ENCODE measurements around the gene BBC3.
"Not testable (repeated sequence)": the region's sequence is repeated elsewhere in the genome, so short reads cannot be mapped to it uniquely, and the experiment has no call there.

Gene BBC3

GRCh38 chr19:47256693-47257410, 25.9 kb upstream of the BBC3 start:
- peaks cover 32% of the 10 kb centered on the region for H3K36me3 ChIP-seq
- peaks cover 15 to 33% of the 10 kb centered on the region in 2 experiments for H3K4me1 ChIP-seq (ENCODE audit: control insufficient read depth in 1 of 2, insufficient read depth in 1 of 2, low read depth in 1 of 2, low read length in 1 of 2)
- H3K27ac ChIP-seq, result peak overlapping the region; percentile 89

DNA sequence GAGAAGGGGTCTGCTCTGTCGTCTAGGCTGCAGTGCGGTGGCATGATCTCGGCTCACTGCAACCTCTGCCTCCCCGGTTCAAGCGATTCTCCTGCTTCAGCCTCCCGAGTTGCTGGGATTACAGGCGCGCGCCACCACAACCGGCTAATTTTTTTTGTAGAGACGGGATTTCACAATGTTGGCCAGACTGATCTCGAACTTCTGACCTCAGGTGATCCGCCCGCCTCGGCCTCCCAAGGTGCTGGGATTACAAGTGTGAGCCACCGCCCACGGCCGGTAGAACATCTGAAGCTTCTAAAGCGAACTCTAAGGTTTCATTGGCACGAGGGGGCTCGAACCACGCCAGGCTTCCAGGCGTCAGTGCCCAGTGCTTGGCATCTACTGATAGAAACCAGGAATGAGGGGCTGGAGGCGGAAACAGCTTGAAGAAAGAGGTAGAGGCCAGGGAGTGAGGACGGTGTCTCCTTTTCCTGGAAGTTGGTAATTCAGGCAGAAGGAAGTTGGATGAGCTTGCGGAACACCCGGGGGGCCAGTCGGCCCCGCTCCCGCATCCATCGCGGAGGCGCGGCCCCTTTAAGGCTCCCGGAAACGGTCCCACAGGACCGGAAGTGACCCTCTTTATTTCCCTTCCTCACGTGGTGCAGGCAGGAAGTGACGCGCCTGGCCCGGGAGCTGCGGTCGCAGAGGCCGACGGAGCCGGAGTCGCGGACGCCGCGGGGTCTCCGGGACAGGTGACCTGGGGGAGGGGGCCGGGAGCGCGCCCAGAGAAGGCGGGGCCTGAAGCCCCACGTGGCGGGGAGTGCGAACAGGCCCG, 25.1 kb upstream of the BBC3 start, which contains the start of gene CCDC9:
Gene CCDC9, plus strand, starts transcription at position 647 of the 814 bp plus-strand sequence. CDS start 1,876 bp downstream, outside the sequence.
- Histone ChIP-seq H3K4me1 (ENCODE audit: control insufficient read depth in 1 of 2, insufficient read depth in 1 of 2, low read depth in 1 of 2, low read length in 1 of 2) (peaks cover 14 to 27% of the 10 kb centered on the region in 2 experiments), H3K4me3 (ENCODE audit: low read depth in 1 of 2, low read length in 1 of 2) (peak within 1 kb of the TSS; percentile 67 to 71), H3K27ac (peak within 1 kb of the TSS; percentile 89), H3K9me3 (no peaks in the 10 kb centered on the region), H3K27me3 (peaks cover under 1% of the 10 kb centered on the region), H3K36me3 (peaks cover 29% of the 10 kb centered on the region)
- TF ChIP-seq, protein P1, sequence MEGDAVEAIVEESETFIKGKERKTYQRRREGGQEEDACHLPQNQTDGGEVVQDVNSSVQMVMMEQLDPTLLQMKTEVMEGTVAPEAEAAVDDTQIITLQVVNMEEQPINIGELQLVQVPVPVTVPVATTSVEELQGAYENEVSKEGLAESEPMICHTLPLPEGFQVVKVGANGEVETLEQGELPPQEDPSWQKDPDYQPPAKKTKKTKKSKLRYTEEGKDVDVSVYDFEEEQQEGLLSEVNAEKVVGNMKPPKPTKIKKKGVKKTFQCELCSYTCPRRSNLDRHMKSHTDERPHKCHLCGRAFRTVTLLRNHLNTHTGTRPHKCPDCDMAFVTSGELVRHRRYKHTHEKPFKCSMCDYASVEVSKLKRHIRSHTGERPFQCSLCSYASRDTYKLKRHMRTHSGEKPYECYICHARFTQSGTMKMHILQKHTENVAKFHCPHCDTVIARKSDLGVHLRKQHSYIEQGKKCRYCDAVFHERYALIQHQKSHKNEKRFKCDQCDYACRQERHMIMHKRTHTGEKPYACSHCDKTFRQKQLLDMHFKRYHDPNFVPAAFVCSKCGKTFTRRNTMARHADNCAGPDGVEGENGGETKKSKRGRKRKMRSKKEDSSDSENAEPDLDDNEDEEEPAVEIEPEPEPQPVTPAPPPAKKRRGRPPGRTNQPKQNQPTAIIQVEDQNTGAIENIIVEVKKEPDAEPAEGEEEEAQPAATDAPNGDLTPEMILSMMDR (IDR thresholded peaks at IDR 0.05), result peak; percentile 19

More at GRCh38 chr19:47256693-47257410, 25.9 kb upstream of the BBC3 start:
- Histone ChIP-seq H3K9me3 (no peaks in the 10 kb centered on the region), H3K4me3 (ENCODE audit: low read depth in 1 of 2, low read length in 1 of 2) (peak overlapping the region; percentile 67 to 71), H3K27me3 (no peaks in the 10 kb centered on the region)
- TF ChIP-seq, protein P1 (IDR thresholded peaks at IDR 0.05), result peak; percentile 35

DNA sequence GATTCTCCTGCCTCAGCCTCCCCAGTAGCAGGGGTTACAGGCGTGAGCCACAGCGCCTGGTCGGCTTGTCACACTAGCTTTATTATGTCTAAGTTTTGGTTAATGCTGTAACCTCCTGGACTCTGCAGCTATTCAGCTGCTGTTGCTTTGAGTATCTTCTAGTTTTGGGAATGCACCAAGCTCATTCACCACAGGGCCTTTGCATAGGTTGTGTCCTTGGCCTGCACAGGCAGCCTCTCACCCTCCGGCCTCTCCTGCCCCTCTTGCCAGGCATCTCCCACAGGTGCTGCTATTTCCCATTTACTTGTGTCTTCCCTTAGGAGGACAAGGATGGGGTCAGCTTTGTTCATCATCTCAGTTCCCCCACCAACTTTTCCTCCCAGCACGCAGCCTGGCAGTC, 23.0 kb upstream of the BBC3 start:
- Histone ChIP-seq H3K4me1 (ENCODE audit: control insufficient read depth in 1 of 2, insufficient read depth in 1 of 2, low read depth in 1 of 2, low read length in 1 of 2) (peaks cover 14 to 26% of the 10 kb centered on the region in 2 experiments), H3K36me3 (peaks cover 8% of the 10 kb centered on the region), H3K27me3 (peaks cover 6% of the 10 kb centered on the region), H3K9me3 (no peaks in the 10 kb centered on the region), H3K27ac (peak overlapping the region; percentile 26), H3K4me3 (ENCODE audit: low read depth in 1 of 2, low read length in 1 of 2) (no peak overlapping the region)
- TF ChIP-seq, protein P1 (IDR thresholded peaks at IDR 0.05), result no peak

DNA sequence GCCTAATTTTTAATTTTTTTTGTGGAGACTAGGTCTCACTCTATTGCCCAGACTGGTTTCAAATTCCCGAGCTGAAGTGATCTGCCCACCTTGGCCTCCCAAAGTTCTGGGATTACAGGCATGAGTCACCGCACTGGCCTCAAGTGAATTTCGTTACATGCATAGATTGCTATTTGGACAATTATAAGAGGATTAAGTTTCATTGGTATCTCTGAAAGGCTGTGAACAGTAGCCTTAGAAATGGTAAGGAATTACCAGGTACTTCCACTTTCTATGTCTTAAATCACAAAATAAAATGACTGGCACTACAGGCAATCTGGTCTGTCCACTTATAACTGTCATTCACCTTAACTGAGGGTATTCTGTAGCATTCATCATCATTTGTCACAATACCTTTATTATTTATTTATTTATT, 22.5 kb upstream of the BBC3 start:
- peak overlapping the region; percentile 26 for H3K27ac ChIP-seq
- no peaks in the 10 kb centered on the region for H3K9me3 ChIP-seq
- TF ChIP-seq, protein P1 (IDR thresholded peaks at IDR 0.05), result no peak
- peaks cover 3% of the 10 kb centered on the region for H3K36me3 ChIP-seq
- H3K4me1 ChIP-seq (ENCODE audit: control insufficient read depth in 1 of 2, insufficient read depth in 1 of 2, low read depth in 1 of 2, low read length in 1 of 2), result peaks cover 14 to 22% of the 10 kb centered on the region in 2 experiments
- H3K4me3 ChIP-seq (ENCODE audit: low read depth in 1 of 2, low read length in 1 of 2), result no peak overlapping the region
- peaks cover 6% of the 10 kb centered on the region for H3K27me3 ChIP-seq

GRCh38 chr19:47253016-47253415, 22.0 kb upstream of the BBC3 start:
- Histone ChIP-seq H3K27ac (peak overlapping the region; percentile 26), H3K4me1 (ENCODE audit: control insufficient read depth in 1 of 2, insufficient read depth in 1 of 2, low read depth in 1 of 2, low read length in 1 of 2) (peaks cover 11 to 17% of the 10 kb centered on the region in 2 experiments)
- H3K27me3 ChIP-seq; H3K9me3 ChIP-seq; H3K36me3 ChIP-seq; H3K4me3 ChIP-seq (ENCODE audit: low read depth in 1 of 2, low read length in 1 of 2): not testable (repeated sequence)
